Testis (tissue), 2 donors: ENCODE data around the gene STK32A.

Experiments used
- CTCF ChIP-seq, 3 experiments: fragments of 450-650 bp in 2 of 3; fragments of 200-600 bp in 1 of 3; sonication (generic) in 1 of 3; IDR thresholded peaks; one replicate each; pipeline ENCODE4 v1.5.1; 2016 to 2019; ENCODE audit warnings: antibody characterized with exemption in 3 of 3, mild to moderate bottlenecking in 2 of 3, moderate library complexity in 1 of 3
- POLR2A ChIP-seq: fragments of 450-650 bp; IDR thresholded peaks from one replicate; pipeline ENCODE4 v1.6.1; 2017; ENCODE audit warnings: antibody characterized with exemption, mild to moderate bottlenecking, moderate library complexity

- no peak for TF ChIP-seq POLR2A
- TF ChIP-seq CTCF (IDR thresholded peaks at IDR 0.05), result no peak
These were observed 111.3 kb downstream of the STK32A start for GRCh38 chr5:147346006-147346561.
